ENCODE results near the gene CARD11. TPM values are rescaled to one million over a fixed set of nuclear protein-coding genes. Genes with fewer than 3 reads are reported as not detected.

CARD11 gene
- total and polyA plus RNA-seq, 2 of the 4 experiments (the other 2 are of a cell fraction), result 0.18 to 0.26 TPM

GRCh38 chr7:3057066-3057420, 13.4 kb upstream of the CARD11 start:
- no peak overlapping the region for H3K23ac ChIP-seq (ENCODE audit: low read depth, low read length)
- H3K79me1 ChIP-seq (ENCODE audit: low read depth in 1 of 2, low read length in 2 of 2), result no peaks in the 10 kb centered on the region
- H3K14ac ChIP-seq (replicated peaks; ENCODE audit: low read depth, low read length), result no peak overlapping the region
- no peak overlapping the region for H2BK5ac ChIP-seq (ENCODE audit: low read depth, low read length, poor library complexity, severe bottlenecking)
- H3K4ac ChIP-seq (ENCODE audit: low read depth, low read length), result no peak overlapping the region
- no peak overlapping the region for H3K4me2 ChIP-seq (ENCODE audit: low read depth, low read length)
- H3K27ac ChIP-seq (ENCODE audit: insufficient read depth, low read length), result no peak overlapping the region
- H2AK9ac ChIP-seq (replicated peaks; ENCODE audit: low read depth, low read length, poor library complexity), result no peak overlapping the region
- H4K8ac ChIP-seq (ENCODE audit: low read depth in 2 of 2, low read length in 2 of 2), result no peak overlapping the region
- BruUV-seq (replicated peaks), result no TSS peak
- H3K4me3 ChIP-seq (ENCODE audit: insufficient read depth, low read depth, low read length), result no peak overlapping the region
- intact Hi-C loops (cut with micrococcal nuclease) (no loop called here), dilution Hi-C loops (cut with HindIII; ENCODE audit: low sequenced_read_pairs, unreplicated experiment) (no loop called here), in situ Hi-C loops (cut with MboI; ENCODE audit: low sequenced_read_pairs) (no loop called here)
- no peak overlapping the region for H4K91ac ChIP-seq (ENCODE audit: insufficient read depth, low read depth, low read length)
- ATAC-seq (ENCODE audit: low read depth) (no peak), DNase-seq (no peak)
- no peaks in the 10 kb centered on the region; the same call in 1 of the 2 replicates for H3K9me3 ChIP-seq (ENCODE audit: control insufficient read depth, insufficient read depth, low read length)
- no peaks in the 10 kb centered on the region for H3K36me3 ChIP-seq (ENCODE audit: control insufficient read depth, insufficient read depth, low read length)
- WGBS, 2 experiments (ENCODE audit: extremely low coverage in 2 of 2, insufficient read length in 1 of 2), result 8% methylated on average over 2 of the region's 9 CpGs; no CpG with 5 or more reads in 1 of the 2 experiments
- H4K20me1 ChIP-seq (ENCODE audit: insufficient read depth, low read length), result no peaks in the 10 kb centered on the region
- no peak for TF ChIP-seq FOS (IDR thresholded peaks at IDR 0.05; ENCODE audit: low read depth, low read length)
- TF ChIP-seq RCOR1 (IDR thresholded peaks at IDR 0.05; ENCODE audit: insufficient replicate concordance, low read length), result no peak
- TF ChIP-seq MAZ (IDR thresholded peaks at IDR 0.05; ENCODE audit: borderline replicate concordance, low read depth, low read length), result no peak
- TF ChIP-seq NFE2L2 (IDR thresholded peaks at IDR 0.05; ENCODE audit: low read depth, low read length), result no peak
- no peak for TF ChIP-seq MXI1 (IDR thresholded peaks at IDR 0.05; ENCODE audit: borderline replicate concordance, low read depth, low read length)
- TF ChIP-seq POLR2A (IDR thresholded peaks at IDR 0.05; ENCODE audit: low read depth, low read length), result no peak
- no peak for TF ChIP-seq RFX5 (IDR thresholded peaks at IDR 0.05; ENCODE audit: low read depth, low read length)
- no peak for TF ChIP-seq SMC3 (IDR thresholded peaks at IDR 0.05; ENCODE audit: low read depth, low read length)
- TF ChIP-seq RAD21 (IDR thresholded peaks at IDR 0.05; ENCODE audit: low read length), result no peak
- no peak for TF ChIP-seq BHLHE40 (IDR thresholded peaks at IDR 0.05; ENCODE audit: low read depth, low read length)
- TF ChIP-seq CTCF (conservative IDR thresholded peaks at IDR 0.05; ENCODE audit: low read depth, low read length), result no peak
- TF ChIP-seq MAFK (IDR thresholded peaks at IDR 0.05; ENCODE audit: low read depth, low read length), result no peak
- no peak for TF ChIP-seq CHD1 (IDR thresholded peaks at IDR 0.05; ENCODE audit: low read depth, low read length)
- TF ChIP-seq ELK1 (IDR thresholded peaks at IDR 0.05; ENCODE audit: borderline replicate concordance, low read depth, low read length), result no peak
- no peak for TF ChIP-seq USF2 (IDR thresholded peaks at IDR 0.05; ENCODE audit: low read depth, low read length)
- TF ChIP-seq CEBPB (IDR thresholded peaks at IDR 0.05; ENCODE audit: low read depth, low read length), result no peak
- peaks cover 13% of the 10 kb centered on the region; the same call in 1 of the 2 replicates for H3K27me3 ChIP-seq (ENCODE audit: control insufficient read depth, insufficient read depth, low read length)
- no peak overlapping the region for H2AK5ac ChIP-seq (ENCODE audit: low read depth, low read length)
- CTCF ChIA-PET, result no interaction called here
- no peak overlapping the region for H2AFZ ChIP-seq (replicated peaks; ENCODE audit: low read length, poor library complexity)
- no peak overlapping the region for H2BK120ac ChIP-seq (ENCODE audit: low read depth, low read length)
- no peak overlapping the region for H3K56ac ChIP-seq (ENCODE audit: extremely low read depth, insufficient read depth, low read length)
- H2BK20ac ChIP-seq (ENCODE audit: low read depth, low read length), result no peak overlapping the region
- no peak overlapping the region for H3K18ac ChIP-seq (ENCODE audit: low read depth, low read length)
- no peak overlapping the region for H4K5ac ChIP-seq (ENCODE audit: low read depth, low read length)
- POLR2A ChIA-PET (ENCODE audit: unreplicated experiment), result no interaction called here
- no peak overlapping the region for H3K9ac ChIP-seq (ENCODE audit: low read depth, low read length)
- no peaks in the 10 kb centered on the region for H3K9me1 ChIP-seq (ENCODE audit: insufficient read depth, low read length)
- no peaks in the 10 kb centered on the region for H3K4me1 ChIP-seq (ENCODE audit: control insufficient read depth, insufficient read depth, low read length)
- H2BK15ac ChIP-seq (ENCODE audit: low read depth, low read length), result no peak overlapping the region

All from IMR-90 (cell line).